NCI-H2196 (cell line): ENCODE data around the gene TRIM64C.
"Not testable (repeated sequence)": the region's sequence is repeated elsewhere in the genome, so short reads cannot be mapped to it uniquely, and the experiment has no call there.

ENCODE experiments used
- DNase-seq: peaks from one replicate; lab custom pipeline; 2025; ENCODE audit not compliant: unreplicated experiment; lab: John Stamatoyannopoulos, UW

TRIM64C gene, protein sequence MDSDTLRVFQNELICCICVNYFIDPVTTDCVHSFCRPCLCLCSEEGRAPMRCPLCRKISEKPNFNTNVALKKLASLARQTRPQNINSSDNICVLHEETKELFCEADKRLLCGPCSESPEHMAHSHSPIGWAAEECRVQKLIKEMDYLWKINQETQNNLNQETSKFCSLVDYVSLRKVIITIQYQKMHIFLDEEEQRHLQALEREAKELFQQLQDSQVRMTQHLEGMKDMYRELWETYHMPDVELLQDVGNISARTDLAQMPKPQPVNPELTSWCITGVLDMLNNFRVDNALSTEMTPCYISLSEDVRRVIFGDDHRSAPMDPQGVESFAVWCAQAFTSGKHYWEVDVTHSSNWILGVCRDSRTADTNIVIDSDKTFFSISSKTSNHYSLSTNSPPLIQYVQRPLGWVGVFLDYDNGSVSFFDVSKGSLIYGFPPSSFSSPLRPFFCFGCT

DNA sequence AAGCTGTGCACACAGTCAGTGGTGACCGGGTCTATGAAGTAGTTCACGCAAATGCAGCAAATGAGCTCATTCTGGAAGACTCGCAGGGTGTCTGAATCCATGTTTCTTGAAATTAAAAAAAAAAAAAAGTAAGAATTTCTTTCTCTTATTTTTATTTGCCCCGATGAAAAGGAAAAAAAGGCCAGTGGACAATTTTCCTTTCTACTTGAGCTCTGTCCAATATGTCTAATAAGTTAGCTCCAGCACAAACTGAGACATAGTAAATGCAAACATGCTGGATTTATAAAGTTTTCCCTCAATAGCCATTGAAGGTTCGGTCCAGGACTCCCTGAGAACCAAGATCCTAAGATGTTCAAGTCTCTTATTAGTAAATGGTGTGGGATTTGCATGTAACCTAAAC is at the start of gene TRIM64C:
Gene TRIM64C, minus strand, starts transcription at position 101 of the 400 bp plus-strand sequence. Its CDS starts 0 bp downstream, at position 101.
- DNase-seq, result not testable (repeated sequence)

DNA sequence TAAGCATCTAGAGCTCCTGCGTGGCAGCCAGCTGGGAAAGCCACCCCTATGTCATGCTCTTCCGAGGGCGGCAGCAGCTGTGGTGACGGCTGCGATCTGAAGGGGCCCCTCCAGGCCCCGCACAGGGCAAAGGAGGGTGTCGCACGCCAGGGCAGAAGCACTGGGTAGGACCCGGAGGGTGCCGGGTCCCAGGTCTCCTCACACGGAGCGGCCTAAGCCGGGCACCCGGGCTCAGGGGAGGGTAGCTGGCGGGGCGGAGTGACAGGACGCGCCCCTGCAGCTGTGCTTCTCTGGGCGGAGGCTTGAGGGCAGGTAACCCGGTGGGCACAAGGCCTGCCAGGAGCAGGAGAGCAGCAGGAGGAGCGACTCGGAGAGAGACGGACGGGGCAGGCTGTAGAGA is 43.4 kb upstream of the TRIM64C start:
- not testable (repeated sequence) for DNase-seq

DNA sequence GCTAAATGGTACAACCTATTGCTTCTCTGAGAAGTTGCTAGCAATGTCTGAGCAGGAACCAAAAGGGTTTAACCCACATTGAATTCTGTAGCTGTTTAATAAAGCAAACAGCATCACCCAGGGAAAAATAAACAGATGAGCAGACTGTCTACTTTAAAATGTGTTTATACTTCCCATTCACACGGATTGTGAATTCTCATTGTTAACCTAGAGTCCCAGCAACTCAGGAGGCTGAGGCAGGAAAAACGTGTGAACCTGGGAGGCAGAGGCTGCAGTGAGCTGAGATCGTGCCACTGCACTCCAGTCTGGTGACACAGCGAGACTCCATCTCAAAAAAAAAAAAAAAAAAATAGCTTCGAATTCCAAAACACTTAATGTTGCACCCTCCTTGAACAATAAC is 11.0 kb upstream of the TRIM64C start:
- DNase-seq, result not testable (repeated sequence)

DNA sequence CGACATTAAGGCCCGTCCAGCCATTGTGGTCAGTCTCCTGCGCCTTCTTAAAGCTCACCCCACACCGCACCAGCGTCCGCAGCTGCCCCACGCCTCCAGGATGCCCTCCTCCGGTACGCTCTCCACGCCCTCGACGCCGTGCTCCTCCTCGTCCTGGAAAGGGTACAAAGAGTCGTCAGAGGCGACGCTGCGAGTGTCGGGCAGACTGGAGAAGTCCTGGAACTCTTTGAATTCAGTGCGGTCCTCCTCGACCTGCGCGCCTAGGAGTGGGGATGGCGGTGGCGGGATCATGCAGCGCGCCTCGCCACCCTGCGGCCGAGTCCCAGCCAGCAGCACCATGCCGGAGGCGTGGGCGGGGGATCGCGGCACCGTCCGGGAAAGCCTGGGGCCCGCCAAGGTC is 9.1 kb downstream of the TRIM64C start:
- DNase-seq, result not testable (repeated sequence)

DNA sequence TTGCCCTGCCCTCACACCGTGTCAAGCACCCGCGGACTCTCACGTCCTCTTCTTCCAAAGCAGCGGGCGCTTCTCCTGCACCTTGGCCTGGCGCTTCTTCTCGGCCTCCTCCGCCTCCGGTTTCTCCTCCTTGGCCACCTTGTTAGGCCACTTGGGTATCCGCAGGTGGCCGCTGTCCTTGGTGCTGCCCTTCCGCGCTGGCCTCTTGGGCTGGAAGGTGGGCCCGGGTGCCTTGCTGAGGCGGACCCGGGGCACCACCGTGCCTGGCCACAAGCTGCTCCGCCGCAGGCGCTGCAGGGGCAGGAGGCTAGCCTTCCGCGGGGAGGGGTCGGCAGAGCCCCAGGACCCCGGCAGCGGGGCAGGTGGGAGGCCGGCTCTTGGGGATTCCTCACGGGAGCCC is 10.7 kb downstream of the TRIM64C start:
- not testable (repeated sequence) for DNase-seq

DNA sequence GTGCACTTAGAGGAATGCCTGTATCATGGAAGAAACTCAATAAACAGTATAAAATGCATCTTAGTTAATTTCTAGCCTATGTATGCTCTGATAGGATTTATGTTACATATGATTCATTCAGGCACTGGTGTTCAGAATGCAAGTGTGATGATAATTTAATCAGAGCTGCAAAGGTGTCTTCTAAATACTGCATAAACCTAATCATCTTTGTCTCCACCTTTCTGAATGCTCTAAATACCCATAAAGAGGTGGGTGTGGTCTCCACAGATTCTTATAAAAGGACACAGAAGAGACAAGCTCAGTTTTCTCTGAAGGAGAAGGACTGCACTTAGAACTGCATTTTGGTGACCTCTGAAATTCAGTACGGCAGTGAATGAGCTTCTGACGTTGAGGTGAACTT is 30.4 kb downstream of the TRIM64C start, which contains the start of gene TRIM49B:
Gene TRIM49B, plus strand, starts transcription at position 301 of the 400 bp plus-strand sequence. CDS start 2,777 bp downstream, outside the sequence.
- DNase-seq, result not testable (repeated sequence)
